ENCODE results near the gene ERBB2. TPM values are rescaled to one million over a fixed set of nuclear protein-coding genes. Genes with fewer than 3 reads are reported as not detected.
A peak's percentile ranks its signal among the peaks of the same experiment; 100 is the strongest.

ERBB2 gene
- total and polyA plus RNA-seq, 2 of the 4 experiments (the other 2 are of a cell fraction): 28.7 to 33.3 TPM

DNA sequence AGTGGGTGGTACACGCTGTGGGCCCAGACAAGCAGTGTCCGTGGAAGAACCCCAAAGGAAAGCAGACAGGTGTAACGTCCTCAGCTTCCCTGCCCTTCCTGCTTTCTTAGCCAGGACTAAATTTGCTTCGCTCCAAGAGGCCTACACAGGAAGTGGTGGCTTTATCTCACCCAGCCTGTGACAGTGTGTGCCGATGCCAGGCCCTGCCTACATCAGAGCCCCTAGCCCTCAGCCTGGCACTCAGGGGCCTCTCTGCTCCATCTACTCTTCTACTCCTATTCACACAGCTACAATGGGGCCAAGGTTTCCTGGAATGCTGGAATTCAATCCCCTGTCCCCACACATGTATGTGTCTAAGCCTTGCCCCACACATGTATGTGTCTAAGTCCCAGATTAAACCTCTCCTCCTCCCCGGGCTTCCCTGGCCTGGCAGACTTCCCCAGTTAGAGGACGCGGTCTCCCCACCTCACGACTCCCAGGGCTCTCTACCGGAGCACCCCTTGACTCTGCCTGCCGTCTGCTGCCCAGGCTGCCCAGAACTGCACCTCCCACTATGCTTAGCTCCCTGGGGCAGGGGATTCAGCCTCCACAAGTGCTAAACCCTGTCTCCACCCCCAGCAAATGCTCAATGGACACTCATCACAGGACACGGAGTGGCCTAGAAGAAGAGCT, 20.2 kb upstream of the ERBB2 start:
- intact Hi-C loops (cut with micrococcal nuclease) (no loop called here), in situ Hi-C loops (cut with MboI; ENCODE audit: low sequenced_read_pairs) (no loop called here), dilution Hi-C loops (cut with HindIII; ENCODE audit: low sequenced_read_pairs, unreplicated experiment) (no loop called here)
- Histone ChIP-seq H2BK15ac (ENCODE audit: low read depth, low read length) (no peak overlapping the region), H3K4ac (ENCODE audit: low read depth, low read length) (no peak overlapping the region), H3K27me3 (ENCODE audit: control insufficient read depth, insufficient read depth, low read length) (no peaks in the 10 kb centered on the region), H2BK120ac (ENCODE audit: low read depth, low read length) (no peak overlapping the region), H3K14ac (replicated peaks; ENCODE audit: low read depth, low read length) (no peak overlapping the region), H3K4me1 (ENCODE audit: control insufficient read depth, insufficient read depth, low read length) (peaks cover 7% of the 10 kb centered on the region), H2BK5ac (ENCODE audit: low read depth, low read length, poor library complexity, severe bottlenecking) (no peak overlapping the region), H2BK20ac (ENCODE audit: low read depth, low read length) (no peak overlapping the region), H2AK9ac (replicated peaks; ENCODE audit: low read depth, low read length, poor library complexity) (peak overlapping the region; percentile 8), H3K9me1 (ENCODE audit: insufficient read depth, low read length) (peaks cover 7% of the 10 kb centered on the region; the same call in 1 of the 2 replicates), H3K9ac (ENCODE audit: low read depth, low read length) (no peak overlapping the region), H4K91ac (ENCODE audit: insufficient read depth, low read depth, low read length) (no peak overlapping the region), H3K18ac (ENCODE audit: low read depth, low read length) (no peak overlapping the region), H3K23ac (ENCODE audit: low read depth, low read length) (no peak overlapping the region), H3K27ac (ENCODE audit: insufficient read depth, low read length) (no peak overlapping the region), H2AK5ac (ENCODE audit: low read depth, low read length) (no peak overlapping the region), H4K8ac (ENCODE audit: low read depth in 2 of 2, low read length in 2 of 2) (no peak overlapping the region), H3K79me1 (ENCODE audit: low read depth in 1 of 2, low read length in 2 of 2) (no peaks in the 10 kb centered on the region), H4K20me1 (ENCODE audit: insufficient read depth, low read length) (no peaks in the 10 kb centered on the region), H3K56ac (ENCODE audit: extremely low read depth, insufficient read depth, low read length) (no peak overlapping the region), H3K4me3 (ENCODE audit: insufficient read depth, low read depth, low read length) (no peak overlapping the region), H2AFZ (replicated peaks; ENCODE audit: low read length, poor library complexity) (no peak overlapping the region), H4K5ac (ENCODE audit: low read depth, low read length) (no peak overlapping the region), H3K9me3 (ENCODE audit: control insufficient read depth, insufficient read depth, low read length) (no peaks in the 10 kb centered on the region), H3K36me3 (ENCODE audit: control insufficient read depth, insufficient read depth, low read length) (peaks cover 11% of the 10 kb centered on the region), H3K4me2 (ENCODE audit: low read depth, low read length) (no peak overlapping the region)
- 100% methylated on average over 1 of the region's 12 CpGs; no CpG with 5 or more reads in 1 of the 2 experiments for WGBS, 2 experiments (ENCODE audit: extremely low coverage in 2 of 2, insufficient read length in 1 of 2)
- ATAC-seq (ENCODE audit: low read depth): no peak
- no TSS peak for BruUV-seq (replicated peaks)
- ChIA-PET POLR2A (ENCODE audit: unreplicated experiment) (no interaction called here), CTCF (interaction anchor here (1.2 kb wide), 1 partner anchor 11 kb away, joined by 3 read pairs; no protein-coding TSS in a partner anchor)
- no peak for DNase-seq
- TF ChIP-seq BHLHE40 (IDR thresholded peaks at IDR 0.05; ENCODE audit: low read depth, low read length) (no peak), MXI1 (IDR thresholded peaks at IDR 0.05; ENCODE audit: borderline replicate concordance, low read depth, low read length) (no peak), SMC3 (IDR thresholded peaks at IDR 0.05; ENCODE audit: low read depth, low read length) (no peak), RAD21 (IDR thresholded peaks at IDR 0.05; ENCODE audit: low read length) (no peak), POLR2A (IDR thresholded peaks at IDR 0.05; ENCODE audit: low read depth, low read length) (no peak), CHD1 (IDR thresholded peaks at IDR 0.05; ENCODE audit: low read depth, low read length) (no peak), MAFK (IDR thresholded peaks at IDR 0.05; ENCODE audit: low read depth, low read length) (no peak), CEBPB (IDR thresholded peaks at IDR 0.05; ENCODE audit: low read depth, low read length) (no peak)
- TF ChIP-seq, protein P1, sequence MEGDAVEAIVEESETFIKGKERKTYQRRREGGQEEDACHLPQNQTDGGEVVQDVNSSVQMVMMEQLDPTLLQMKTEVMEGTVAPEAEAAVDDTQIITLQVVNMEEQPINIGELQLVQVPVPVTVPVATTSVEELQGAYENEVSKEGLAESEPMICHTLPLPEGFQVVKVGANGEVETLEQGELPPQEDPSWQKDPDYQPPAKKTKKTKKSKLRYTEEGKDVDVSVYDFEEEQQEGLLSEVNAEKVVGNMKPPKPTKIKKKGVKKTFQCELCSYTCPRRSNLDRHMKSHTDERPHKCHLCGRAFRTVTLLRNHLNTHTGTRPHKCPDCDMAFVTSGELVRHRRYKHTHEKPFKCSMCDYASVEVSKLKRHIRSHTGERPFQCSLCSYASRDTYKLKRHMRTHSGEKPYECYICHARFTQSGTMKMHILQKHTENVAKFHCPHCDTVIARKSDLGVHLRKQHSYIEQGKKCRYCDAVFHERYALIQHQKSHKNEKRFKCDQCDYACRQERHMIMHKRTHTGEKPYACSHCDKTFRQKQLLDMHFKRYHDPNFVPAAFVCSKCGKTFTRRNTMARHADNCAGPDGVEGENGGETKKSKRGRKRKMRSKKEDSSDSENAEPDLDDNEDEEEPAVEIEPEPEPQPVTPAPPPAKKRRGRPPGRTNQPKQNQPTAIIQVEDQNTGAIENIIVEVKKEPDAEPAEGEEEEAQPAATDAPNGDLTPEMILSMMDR (conservative IDR thresholded peaks at IDR 0.05; ENCODE audit: low read depth, low read length): no peak
- TF ChIP-seq, protein P2, sequence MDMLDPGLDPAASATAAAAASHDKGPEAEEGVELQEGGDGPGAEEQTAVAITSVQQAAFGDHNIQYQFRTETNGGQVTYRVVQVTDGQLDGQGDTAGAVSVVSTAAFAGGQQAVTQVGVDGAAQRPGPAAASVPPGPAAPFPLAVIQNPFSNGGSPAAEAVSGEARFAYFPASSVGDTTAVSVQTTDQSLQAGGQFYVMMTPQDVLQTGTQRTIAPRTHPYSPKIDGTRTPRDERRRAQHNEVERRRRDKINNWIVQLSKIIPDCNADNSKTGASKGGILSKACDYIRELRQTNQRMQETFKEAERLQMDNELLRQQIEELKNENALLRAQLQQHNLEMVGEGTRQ (IDR thresholded peaks at IDR 0.05; ENCODE audit: low read depth, low read length): no peak
- TF ChIP-seq, protein P3, sequence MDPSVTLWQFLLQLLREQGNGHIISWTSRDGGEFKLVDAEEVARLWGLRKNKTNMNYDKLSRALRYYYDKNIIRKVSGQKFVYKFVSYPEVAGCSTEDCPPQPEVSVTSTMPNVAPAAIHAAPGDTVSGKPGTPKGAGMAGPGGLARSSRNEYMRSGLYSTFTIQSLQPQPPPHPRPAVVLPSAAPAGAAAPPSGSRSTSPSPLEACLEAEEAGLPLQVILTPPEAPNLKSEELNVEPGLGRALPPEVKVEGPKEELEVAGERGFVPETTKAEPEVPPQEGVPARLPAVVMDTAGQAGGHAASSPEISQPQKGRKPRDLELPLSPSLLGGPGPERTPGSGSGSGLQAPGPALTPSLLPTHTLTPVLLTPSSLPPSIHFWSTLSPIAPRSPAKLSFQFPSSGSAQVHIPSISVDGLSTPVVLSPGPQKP (IDR thresholded peaks at IDR 0.05; ENCODE audit: borderline replicate concordance, low read depth, low read length): no peak

Data from IMR-90 (cell line).